ENCODE data around the gene ARHGAP1.

DNA sequence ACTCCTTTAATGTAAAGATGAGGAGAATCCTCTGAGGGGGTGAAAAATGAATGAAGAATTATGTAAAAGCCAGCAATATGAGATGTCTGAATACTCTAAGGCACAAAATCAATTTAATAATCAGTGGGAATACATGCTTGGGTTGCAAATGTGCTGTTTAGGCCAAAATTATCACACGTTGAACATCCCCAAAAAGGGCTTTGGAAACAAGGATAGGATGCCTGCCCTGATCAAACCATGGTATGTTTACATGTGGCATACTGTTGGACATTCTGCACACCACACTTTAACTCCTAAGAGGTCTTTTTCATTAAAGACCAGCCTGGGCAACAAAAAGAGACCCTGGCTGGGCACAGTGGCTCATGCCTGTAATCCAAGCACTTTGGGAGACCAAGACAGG is 44.9 kb upstream of the ARHGAP1 start:
- TF ChIP-seq POLR2AphosphoS5 (IDR thresholded peaks at IDR 0.05; ENCODE audit: low read depth, low read length) (no peak), POU2F2 (IDR thresholded peaks at IDR 0.05; ENCODE audit: low read depth, low read length) (no peak)

All from GM12891 (cell line).